Measurements from ENCODE around the gene COA5.
"Not testable (repeated sequence)": the region's sequence is repeated elsewhere in the genome, so short reads cannot be mapped to it uniquely, and the experiment has no call there.

COA5 gene

GRCh38 chr2:98607104-98607503 is 1.2 kb downstream of the COA5 start:
- DNase-seq (ENCODE audit: low read depth in 3 of 3, low spot score in 1 of 3): no peak

DNA sequence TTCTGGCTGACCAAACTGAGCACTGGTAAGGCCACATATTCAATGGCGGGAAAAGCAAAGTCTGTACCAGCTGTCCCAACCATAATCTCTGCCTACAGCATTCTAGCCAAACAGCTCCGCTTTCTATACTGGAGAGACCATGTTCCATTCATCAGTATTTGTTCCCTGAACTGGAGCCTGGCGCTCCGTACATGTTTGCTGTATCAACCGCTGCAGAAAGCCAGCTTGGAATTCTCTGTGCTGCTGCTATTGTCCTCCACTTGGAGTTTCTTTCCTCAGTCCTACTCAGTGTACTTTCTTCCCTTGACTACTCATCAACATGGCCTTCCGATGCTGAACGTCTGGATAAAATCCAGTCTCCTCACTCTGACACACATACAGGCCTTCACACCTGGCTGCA is 1.9 kb downstream of the COA5 start:
- no peak for DNase-seq (ENCODE audit: low read depth in 3 of 3, low spot score in 1 of 3)

- no peak for DNase-seq (ENCODE audit: low read depth in 3 of 3, low spot score in 1 of 3)
Observed at GRCh38 chr2:98605076-98605475, 3.2 kb downstream of the COA5 start.

DNA sequence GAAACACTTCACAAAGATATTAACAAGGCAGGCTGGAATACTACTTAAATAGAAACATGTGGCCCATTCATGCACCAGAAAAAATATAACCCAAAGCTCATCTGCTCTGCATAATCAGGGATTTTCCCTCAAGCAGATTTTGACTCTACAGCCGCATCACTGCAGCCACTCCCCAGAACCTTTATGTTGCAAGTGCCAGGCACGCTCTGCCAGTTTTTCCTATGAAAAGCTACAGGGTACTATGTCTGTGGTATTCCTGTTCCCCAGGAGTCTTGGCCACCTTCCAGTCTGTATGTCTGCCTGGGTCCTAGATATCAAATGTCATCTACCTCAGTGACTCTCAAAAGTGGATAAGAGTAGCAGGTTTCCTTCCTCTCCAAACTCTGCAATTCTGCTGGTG is 3.8 kb downstream of the COA5 start:
- DNase-seq (ENCODE audit: low read depth in 3 of 3, low spot score in 1 of 3): no peak

- DNase-seq (ENCODE audit: low read depth in 3 of 3, low spot score in 1 of 3): no peak
Observed at GRCh38 chr2:98601532-98602132, 6.7 kb downstream of the COA5 start.

DNA sequence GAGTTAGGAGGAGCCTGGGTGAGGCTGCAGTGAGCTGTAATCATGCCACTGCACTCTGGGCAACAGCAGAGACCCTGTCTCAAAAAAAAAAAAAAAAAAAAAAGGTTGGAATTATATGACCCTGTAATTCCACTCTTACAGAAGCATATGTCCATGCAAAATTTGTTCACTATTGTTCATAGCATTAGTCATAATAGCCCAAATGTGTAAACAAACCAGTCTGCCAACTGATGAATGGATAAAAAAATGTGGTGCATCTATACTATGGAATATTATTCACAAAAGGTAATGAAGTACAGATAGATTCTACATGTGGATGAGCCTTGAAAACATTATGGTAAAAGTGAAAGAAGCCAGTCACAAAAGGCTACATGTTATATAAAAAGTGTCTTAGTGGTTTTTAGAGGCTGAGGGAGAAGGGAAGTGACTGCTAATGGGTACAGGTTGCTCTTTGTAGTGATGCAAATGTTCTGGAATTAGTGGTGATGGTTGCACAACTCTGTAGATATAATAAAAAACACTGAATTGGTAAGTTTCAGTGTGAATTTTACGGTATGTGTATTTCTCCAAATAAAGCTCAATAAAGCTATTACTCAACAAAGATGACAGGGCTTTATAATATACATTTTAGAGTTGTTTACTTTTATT is 9.4 kb downstream of the COA5 start:
- no peak for DNase-seq (ENCODE audit: low read depth in 3 of 3, low spot score in 1 of 3)

DNA sequence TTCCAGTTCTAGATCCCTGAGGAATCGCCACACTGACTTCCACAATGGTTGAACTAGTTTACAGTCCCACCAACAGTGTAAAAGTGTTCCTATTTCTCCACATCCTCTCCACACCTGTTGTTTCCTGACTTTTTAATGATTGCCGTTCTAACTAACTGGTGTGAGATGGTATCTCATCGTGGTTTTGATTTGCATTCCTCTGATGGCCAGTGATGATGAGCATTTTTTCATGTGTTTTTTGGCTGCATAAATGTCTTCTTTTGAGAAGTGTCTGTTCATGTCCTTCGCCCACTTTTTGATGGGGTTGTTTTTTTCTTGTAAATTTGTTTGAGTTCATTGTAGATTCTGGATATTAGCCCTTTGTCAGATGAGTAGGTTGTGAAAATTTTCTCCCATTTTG is 13.6 kb downstream of the COA5 start:
- not testable (repeated sequence) for DNase-seq (ENCODE audit: low read depth in 3 of 3, low spot score in 1 of 3)

- DNase-seq (ENCODE audit: low read depth in 3 of 3, low spot score in 1 of 3): no peak
Observed at GRCh38 chr2:98592565-98592964, 15.7 kb downstream of the COA5 start.

GRCh38 chr2:98589489-98589888 is 18.8 kb downstream of the COA5 start:
- no peak for DNase-seq (ENCODE audit: low read depth in 3 of 3, low spot score in 1 of 3)

DNA sequence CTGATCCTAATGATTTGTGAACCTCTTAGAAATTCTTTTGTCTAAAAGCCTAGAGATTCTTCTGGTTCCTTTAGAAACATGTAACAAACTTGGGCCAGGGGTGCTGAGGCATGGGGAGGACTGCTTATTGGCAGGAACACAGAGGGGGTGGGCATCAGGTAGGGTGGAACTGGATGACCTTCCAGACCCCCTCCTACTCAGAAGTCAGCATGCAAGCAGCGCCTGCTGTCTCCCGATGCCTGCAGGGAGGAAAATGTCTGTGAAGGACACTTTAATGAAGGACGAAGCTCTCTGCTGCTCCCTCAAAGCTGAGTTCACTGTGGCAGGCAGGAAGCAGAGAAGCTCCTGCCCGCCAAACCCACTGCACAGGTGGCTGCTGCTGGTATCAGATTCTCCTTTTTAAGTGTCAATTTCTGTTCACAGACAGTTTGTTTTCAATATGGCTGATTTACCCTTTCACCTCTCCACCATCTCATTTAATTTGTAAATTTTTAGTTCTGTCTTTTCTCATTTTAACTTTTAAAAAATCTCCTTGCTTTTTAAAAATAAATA is 19.4 kb downstream of the COA5 start:
- no peak for DNase-seq (ENCODE audit: low read depth in 3 of 3, low spot score in 1 of 3)

- no peak for DNase-seq (ENCODE audit: low read depth in 3 of 3, low spot score in 1 of 3)
Observed at GRCh38 chr2:98586551-98587140, 21.7 kb downstream of the COA5 start.

DNA sequence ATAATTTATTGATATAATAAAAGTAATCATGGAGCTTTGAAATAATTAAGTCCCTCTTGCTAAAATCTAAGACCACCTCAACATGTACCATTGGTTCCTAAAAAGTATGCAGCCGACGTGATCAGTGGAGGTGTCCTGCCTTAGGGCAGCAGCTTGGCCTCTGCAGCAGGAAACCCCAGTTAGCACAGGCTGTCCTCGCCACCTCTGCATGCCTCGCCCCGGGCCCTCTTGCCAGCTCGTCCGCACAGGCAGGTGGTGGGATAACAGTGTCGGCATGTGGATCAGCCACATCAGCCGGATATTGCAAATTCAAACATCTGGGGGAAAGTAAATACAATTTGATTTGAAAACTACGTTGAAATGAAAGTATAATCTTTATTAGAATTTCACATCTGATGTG is 22.9 kb downstream of the COA5 start:
- no peak for DNase-seq (ENCODE audit: low read depth in 3 of 3, low spot score in 1 of 3)

DNA sequence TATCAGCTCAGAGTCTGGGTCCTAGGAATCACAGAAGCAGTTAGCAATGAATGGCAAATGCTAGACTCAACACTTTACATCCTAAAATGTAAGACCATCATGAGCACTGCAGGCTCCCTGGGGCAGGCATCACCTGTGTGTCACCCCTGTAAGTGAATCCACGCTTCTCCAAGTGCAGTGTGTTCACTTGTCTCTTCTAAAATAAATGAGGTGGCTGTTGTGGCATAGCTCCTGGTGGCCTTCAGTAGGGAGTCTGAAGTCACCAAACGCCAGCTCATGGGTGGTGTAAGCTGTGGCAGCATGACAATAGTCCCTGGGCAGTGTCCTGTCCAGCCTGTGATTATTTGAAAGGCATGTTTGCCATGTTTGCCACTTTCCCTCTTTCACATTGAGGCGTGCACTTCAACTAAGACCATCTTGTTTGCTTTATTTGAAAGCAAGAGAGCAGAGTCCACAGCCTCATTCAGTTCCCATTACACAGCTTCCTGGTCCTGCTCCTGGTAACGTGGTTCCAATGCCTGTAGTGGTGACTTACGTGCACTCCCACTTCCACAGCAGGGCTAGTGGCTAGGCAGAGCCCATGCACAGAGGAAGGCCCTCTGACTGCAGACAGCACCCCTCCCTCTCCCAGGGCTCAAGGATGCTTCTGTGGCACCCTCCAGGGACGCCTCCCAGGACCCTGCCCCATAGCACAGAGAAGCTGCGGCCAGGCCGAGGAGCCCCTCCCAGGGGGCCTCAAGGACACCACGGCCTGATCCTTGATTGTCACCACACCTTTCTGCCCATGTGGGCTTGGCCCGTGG is 24.3 kb downstream of the COA5 start:
- no peak for DNase-seq (ENCODE audit: low read depth in 3 of 3, low spot score in 1 of 3)

DNA sequence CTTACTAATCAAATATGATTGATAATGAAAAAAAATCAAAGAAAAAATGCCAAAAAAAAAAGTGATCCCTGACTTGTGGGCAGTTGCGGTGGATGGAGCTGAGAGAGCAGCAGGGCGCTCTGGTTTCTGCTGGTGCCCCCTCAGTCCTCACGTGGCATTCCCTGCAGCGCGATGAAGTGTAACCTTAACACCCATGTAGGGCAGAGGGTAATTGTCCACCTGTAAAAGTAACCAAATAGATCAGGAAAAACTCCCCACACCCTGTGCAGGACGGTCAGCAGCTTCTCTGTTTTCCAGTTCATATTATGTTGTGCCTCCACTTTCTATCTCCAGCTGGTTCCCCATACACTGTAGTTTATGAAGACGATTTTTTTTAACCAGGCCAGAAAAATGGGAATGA is 25.0 kb downstream of the COA5 start:
- DNase-seq (ENCODE audit: low read depth in 3 of 3, low spot score in 1 of 3): no peak

DNA sequence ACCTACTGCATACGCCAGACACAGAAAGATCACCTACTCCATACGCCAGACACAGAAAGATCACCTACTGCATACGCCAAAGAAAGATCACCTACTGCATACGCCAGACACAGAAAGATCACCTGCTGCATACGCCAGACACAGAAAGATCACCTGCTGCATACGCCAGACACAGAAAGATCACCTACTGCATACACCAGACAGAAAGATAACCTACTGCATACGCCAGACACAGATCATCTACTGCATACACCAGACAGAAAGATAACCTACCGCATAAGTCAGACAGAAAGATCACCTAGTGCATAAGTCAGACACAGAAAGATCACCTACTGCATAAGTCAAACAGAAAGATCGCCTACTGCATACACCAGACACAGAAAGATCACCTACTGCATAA is 25.8 kb downstream of the COA5 start:
- DNase-seq (ENCODE audit: low read depth in 3 of 3, low spot score in 1 of 3): no peak

- DNase-seq (ENCODE audit: low read depth in 3 of 3, low spot score in 1 of 3): no peak
Observed at GRCh38 chr2:98580656-98581284, 27.5 kb downstream of the COA5 start.

DNA sequence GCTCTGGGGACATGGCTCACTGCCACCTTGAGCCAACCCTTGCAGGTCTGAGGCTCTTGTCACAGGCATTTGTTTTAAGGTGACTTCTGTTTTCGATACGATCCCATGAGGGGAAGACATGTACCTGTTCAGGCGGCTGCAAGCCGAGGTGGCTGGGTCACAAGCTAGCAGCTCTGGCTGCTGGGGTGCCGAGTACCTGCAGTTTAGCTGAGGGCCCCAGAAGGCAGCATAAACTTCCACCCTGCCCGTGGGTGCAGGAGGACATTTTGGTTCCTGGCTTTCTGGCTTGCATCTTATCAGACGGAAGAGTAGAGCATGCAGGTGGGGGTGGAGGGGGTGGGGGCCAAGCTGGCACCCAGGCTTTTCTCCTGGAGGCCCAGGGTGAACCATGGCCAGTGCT is 28.4 kb downstream of the COA5 start:
- no peak for DNase-seq (ENCODE audit: low read depth in 3 of 3, low spot score in 1 of 3)

DNA sequence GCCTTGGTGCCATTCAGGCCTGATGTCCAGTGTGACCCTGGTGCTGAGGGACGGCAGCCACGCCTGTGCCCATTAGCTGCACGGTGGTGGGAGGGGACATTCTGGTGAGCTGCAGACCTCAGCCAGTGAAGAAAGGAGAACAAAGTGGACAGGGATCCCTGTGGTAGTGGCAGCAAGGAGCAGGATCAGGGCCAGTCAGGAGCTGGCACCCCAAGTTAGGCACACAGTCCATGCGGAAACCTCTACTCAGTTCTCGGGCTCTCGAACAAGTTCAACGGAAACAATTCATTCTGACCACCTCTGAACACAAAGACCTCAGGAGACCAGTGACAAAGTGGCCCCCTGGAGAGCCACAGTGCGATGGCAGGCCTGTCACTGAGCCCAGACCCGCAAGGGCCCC is 30.1 kb downstream of the COA5 start:
- no peak for DNase-seq (ENCODE audit: low read depth in 3 of 3, low spot score in 1 of 3)

GRCh38 chr2:98577313-98577712 is 31.0 kb downstream of the COA5 start:
- DNase-seq (ENCODE audit: low read depth in 3 of 3, low spot score in 1 of 3): no peak

GRCh38 chr2:98576666-98577312 is 31.5 kb downstream of the COA5 start:
- DNase-seq (ENCODE audit: low read depth in 3 of 3, low spot score in 1 of 3): no peak

- DNase-seq (ENCODE audit: low read depth in 3 of 3, low spot score in 1 of 3): no peak
Observed at GRCh38 chr2:98573426-98573825, 34.9 kb downstream of the COA5 start.
